GM12878 (cell line): ENCODE measurements around the gene SLX4.

Experiments used
- BHLHE40 ChIP-seq, 2 experiments: fragments of 450-650 bp in 1 of 2; IDR thresholded peaks; 2 replicates each; pipeline ENCODE4 v1.6.1; 2011 to 2017; ENCODE audit warnings: low read depth in 2 of 2, borderline replicate concordance in 1 of 2, improper control_type of control experiment in 1 of 2, low read length in 1 of 2, mild to moderate bottlenecking in 1 of 2
- BRCA1 ChIP-seq: IDR thresholded peaks from 2 replicates; pipeline ENCODE4 v1.6.1; 2011; ENCODE audit warnings: low read depth, low read length, improper control_type of control experiment
- CBX3 ChIP-seq: fragments of 200-600 bp; sonication (generic); IDR thresholded peaks from 2 replicates; pipeline ENCODE4 v1.6.1; 2016; ENCODE audit warnings: low read depth, borderline replicate concordance
- CEBPB ChIP-seq, 2 experiments: fragments of 150-350 bp in 1 of 2; IDR thresholded peaks; 2 replicates each; pipeline ENCODE4 v1.6.1; 2012 to 2014; ENCODE audit warnings: low read depth in 2 of 2, low read length in 2 of 2, borderline replicate concordance in 1 of 2, inconsistent platforms in 1 of 2
- CHD2 ChIP-seq: IDR thresholded peaks from 2 replicates; pipeline ENCODE4 v1.6.1; 2011; ENCODE audit warnings: low read depth, low read length, improper control_type of control experiment, borderline replicate concordance
- CTCF ChIP-seq, 3 experiments: IDR thresholded peaks in 2 of 3; conservative IDR thresholded peaks in 1 of 3; 2 replicates each; pipeline ENCODE4 v1.5.1; 2011; ENCODE audit warnings: low read depth in 3 of 3, low read length in 3 of 3, mild to moderate bottlenecking in 3 of 3, control low read depth in 2 of 3, moderate library complexity in 2 of 3, inconsistent platforms in 1 of 3, mixed read lengths in 1 of 3; ENCODE audit not compliant: control insufficient read depth in 2 of 3, insufficient read depth in 1 of 3; ENCODE audit errors: extremely low read depth in 1 of 3
- EP300 ChIP-seq, 2 experiments: fragments of 150-350 bp in 1 of 2; IDR thresholded peaks; 2 replicates each; pipeline ENCODE4 v1.6.1; 2011 to 2012; ENCODE audit warnings: low read depth in 2 of 2, low read length in 2 of 2, borderline replicate concordance in 1 of 2, improper control_type of control experiment in 1 of 2, inconsistent platforms in 1 of 2; ENCODE audit not compliant: control insufficient read depth in 1 of 2
- EZH2 ChIP-seq: IDR thresholded peaks from 2 replicates; pipeline ENCODE4 v1.6.1; 2012; ENCODE audit warnings: low read depth, mild to moderate bottlenecking, control low read depth, inconsistent platforms, low read length, borderline replicate concordance; ENCODE audit not compliant: control insufficient read depth
- FOXK2 ChIP-seq: fragments of 450-650 bp; IDR thresholded peaks from 2 replicates; pipeline ENCODE4 v1.6.1; 2017; ENCODE audit warnings: mild to moderate bottlenecking, moderate library complexity
- JUND ChIP-seq: IDR thresholded peaks from 2 replicates; pipeline ENCODE4 v1.6.1; 2012; ENCODE audit warnings: low read depth, mild to moderate bottlenecking, low read length, improper control_type of control experiment, moderate library complexity
- KDM1A ChIP-seq: fragments of 200-600 bp; sonication (generic); IDR thresholded peaks from 2 replicates; pipeline ENCODE4 v1.6.1; 2016; ENCODE audit warnings: borderline replicate concordance
- POLR2AphosphoS5 ChIP-seq: IDR thresholded peaks from 2 replicates; pipeline ENCODE4 v1.6.1; 2011; ENCODE audit warnings: mild to moderate bottlenecking, low read length, inconsistent platforms
- RAD21 ChIP-seq: IDR thresholded peaks from 2 replicates; pipeline ENCODE4 v1.6.1; 2011; ENCODE audit warnings: mild to moderate bottlenecking, low read depth, low read length, moderate library complexity; ENCODE audit not compliant: insufficient read depth
- ZNF687 ChIP-seq: fragments of 450-650 bp; IDR thresholded peaks from 2 replicates; pipeline ENCODE4 v1.6.1; 2017; ENCODE audit warnings: mild to moderate bottlenecking, moderate library complexity

GRCh38 chr16:3591991-3592390, 19.4 kb downstream of the SLX4 start:
- TF ChIP-seq EP300 (IDR thresholded peaks at IDR 0.05; ENCODE audit: borderline replicate concordance in 1 of 2, control insufficient read depth in 1 of 2, low read depth in 2 of 2, low read length in 2 of 2) (no peak), CBX3 (no peak), CHD2 (no peak), ZNF687 (no peak), CEBPB (IDR thresholded peaks at IDR 0.05; ENCODE audit: borderline replicate concordance in 1 of 2, low read depth in 2 of 2, low read length in 2 of 2) (no peak), KDM1A (no peak), BRCA1 (no peak), CTCF (IDR thresholded peaks at IDR 0.05 in 2 of 3, conservative IDR thresholded peaks at IDR 0.05 in 1 of 3; ENCODE audit: control insufficient read depth in 2 of 3, extremely low read depth in 1 of 3, insufficient read depth in 1 of 3, low read depth in 3 of 3, low read length in 3 of 3) (no peak), RAD21 (no peak), FOXK2 (no peak), EZH2 (no peak), POLR2AphosphoS5 (no peak), BHLHE40 (IDR thresholded peaks at IDR 0.05; ENCODE audit: borderline replicate concordance in 1 of 2, low read depth in 2 of 2, low read length in 1 of 2) (no peak), JUND (no peak)
